Heart right ventricle (tissue), 16 donors: Measurements from ENCODE around the gene KLHL25. TPM values are rescaled to one million over a fixed set of nuclear protein-coding genes. Genes with fewer than 3 reads are reported as not detected.

Experiments
- ATAC-seq, 8 donors: fragments of 200-7000 bp; cut with Tn5 transposase; one replicate each; pipeline ENCODE4 v1.9.1; 2020; ENCODE audit warnings: mild to moderate bottlenecking in 8 of 8, moderate library complexity in 8 of 8, moderate number of reproducible peaks in 1 of 8
- DNase-seq, 2 donors: peaks; one replicate each; pipeline ENCODE4 v3.0.0-alpha.2; 2020
- H3K27ac ChIP-seq, 10 donors: fragments of 200-600 bp; sonication (generic) in 2 of 10; one replicate each; pipeline versions ENCODE4 v1.5.0 to v1.8.0; 2020 to 2022; ENCODE audit warnings: mild to moderate bottlenecking in 3 of 10
- H3K27me3 ChIP-seq, 7 donors: fragments of 200-600 bp; one replicate each; pipeline ENCODE4 v1.8.0; 2021 to 2022; ENCODE audit warnings: mild to moderate bottlenecking in 2 of 7
- H3K36me3 ChIP-seq, 9 donors: fragments of 200-600 bp; sonication (generic) in 1 of 9; one replicate each; pipeline versions ENCODE4 v1.5.0 to v1.8.0; 2020 to 2022; ENCODE audit warnings: mild to moderate bottlenecking in 2 of 9
- H3K4me1 ChIP-seq, 9 donors: fragments of 200-600 bp; sonication (generic) in 1 of 9; one replicate each; pipeline versions ENCODE4 v1.5.0 to v1.8.0; 2020 to 2022; ENCODE audit warnings: mild to moderate bottlenecking in 4 of 9
- H3K4me3 ChIP-seq, 10 donors: fragments of 200-600 bp; sonication (generic) in 2 of 10; one replicate each; pipeline versions ENCODE4 v1.5.0 to v1.8.0; 2020 to 2022; ENCODE audit warnings: mild to moderate bottlenecking in 7 of 10, moderate library complexity in 2 of 10
- H3K9me3 ChIP-seq, 11 donors: fragments of 200-600 bp in 10 of 11; sonication (generic) in 2 of 11; one replicate each; pipeline versions ENCODE4 v1.5.0 to v1.8.0; 2013 to 2022; ENCODE audit warnings: mild to moderate bottlenecking in 2 of 11, control low read depth in 1 of 11, moderate library complexity in 1 of 11
- CTCF ChIP-seq, 9 donors: fragments of 200-600 bp; sonication (generic) in 2 of 9; IDR thresholded peaks; one replicate each; pipeline versions ENCODE4 v1.5.0 to v1.8.0; 2021 to 2022; ENCODE audit warnings: antibody characterized with exemption in 9 of 9, mild to moderate bottlenecking in 5 of 9, moderate library complexity in 1 of 9
- WGBS, 2 donors: extraction: QIAGEN DNeasy Blood & Tissue Kit; methylation state at CpG; one replicate each; pipeline ENCODE4 v1.1.7; 2013; ENCODE audit warnings: inconsistent platforms in 1 of 2; 5-methylcytosine and 5-hydroxymethylcytosine counted together
- intact Hi-C, 10 donors: fragments of 100-400 bp; cut with DNase I; formaldehyde crosslinking; loops; one replicate each; pipeline versions ENCODE4 v1.11.1 to v1.14.2; 2022
- polyA plus RNA-seq, 2 donors: library from polyadenylated mRNA; stranded (reverse); fragments of 200-250 nt; gene quantifications; one replicate each; pipeline ENCODE4 v1.2.3, GENCODE V29; 2013
- total RNA-seq, 10 donors: library from RNA; stranded (reverse); fragmentation: NEBNext Ultra II Directional in 3 of 10; extraction: Animal tissue kit (Norgen Biotek cat#: 25700) in 3 of 10; gene quantifications; one replicate each; pipeline versions ENCODE4 v1.2.1 to v1.2.4, GENCODE V29; 2021 to 2023
- donor health status: Arrhythmogenic right ventricular cardiomyopathy.
- donor health status: ischemic (EF 13 %, LVEDD 7.1; RV severe dilation, severe dysfunction).
- donor health status: healthy with polysubstance abuse.
- donor health status: DM: no; HTN: yes; CAD: no.
- donor health status: DM: no; HTN: no; CAD: no.
- donor health status: ischemic (EF 25% LVEDD 6.9; RV normal size, moderate dysfunction).
- donor health status: ischemic (EF 25% LVEDD 5.7; RV mildly dilated, moderate dysfunction).
- donor health status: healthy.
- donor health status: DM: yes; HTN: yes; CAD: no.
- donor health status: Ischemic cardiomyopathy.
- donor health status: ischemic (EF 35%, LVEDD 5.7; RV mildly dilated, moderate dysfunction).
- donor health status: nonischemic (EF 11% LVEDD 7.7; RV severe dilation, severe dysfunction).
- donor health status: DM: yes; HTN: yes; CAD: no.
- donor health status: PGD.
- donor health status: ischemic (EF 29% LVEDD 5.4; RV normal size, mild dysfunction).
- donor health status: nonischemic (EF 23%, LVEDD 6.1; RV moderate dilation, normal function).

The KLHL25 gene
- total and polyA plus RNA-seq, 12 donors, result 1.9 to 9.2 (median 3.2) TPM

- Histone ChIP-seq H3K9me3 (no peaks in the 10 kb centered on the region), H3K4me1 (peaks cover 0 to 36% (median 24%) of the 10 kb centered on the region in 9 donors), H3K36me3 (no peaks in the 10 kb centered on the region), H3K27me3 (peaks cover 0 to 9% (median 0%) of the 10 kb centered on the region in 7 donors), H3K27ac (no peak overlapping the region), H3K4me3 (no peak overlapping the region)
- 98 to 100% methylated on average over 4 of the region's 4 CpGs for WGBS, 2 donors
- ATAC-seq (no peak), DNase-seq (no peak)
- TF ChIP-seq CTCF (IDR thresholded peaks at IDR 0.05), result no peak
- intact Hi-C loops, result loop anchor here in 2 of 10 donors (5.0 to 10.0 kb wide), 2 partner anchors 40 to 57 kb away; no protein-coding TSS in a partner anchor
These were observed 2.5 kb downstream of the KLHL25 start for GRCh38 chr15:85792102-85792731.

DNA sequence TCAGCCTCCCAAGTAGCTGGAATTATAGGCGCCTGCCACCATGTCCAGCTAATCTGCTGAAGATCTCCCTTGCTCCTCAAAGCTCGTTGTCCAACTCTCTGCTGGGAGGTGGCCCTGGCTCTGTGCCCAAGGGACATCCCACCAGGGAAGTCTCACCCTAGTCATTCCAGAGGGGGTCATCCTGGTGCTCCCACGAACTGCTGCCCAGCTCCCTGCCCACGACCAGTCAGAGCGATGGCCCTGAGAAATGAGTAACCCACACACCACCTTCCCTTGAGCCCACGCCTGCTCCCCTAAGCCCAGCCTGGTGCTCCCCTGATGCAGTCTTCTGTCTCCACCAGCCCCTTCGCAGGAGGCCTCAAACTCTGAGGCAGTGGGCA, 5.2 kb downstream of the KLHL25 start:
- H3K4me1 ChIP-seq, result peaks cover 9 to 48% (median 39%) of the 10 kb centered on the region in 9 donors
- no peaks in the 10 kb centered on the region for H3K9me3 ChIP-seq
- H3K36me3 ChIP-seq, result no peaks in the 10 kb centered on the region
- ATAC-seq (no peak), DNase-seq (no peak)
- H3K4me3 ChIP-seq, result no peak overlapping the region
- TF ChIP-seq CTCF (IDR thresholded peaks at IDR 0.05), result no peak
- no peak overlapping the region for H3K27ac ChIP-seq
- 88 to 89% methylated on average over 7 of the region's 7 CpGs for WGBS, 2 donors
- H3K27me3 ChIP-seq, result peaks cover 0 to 9% (median 0%) of the 10 kb centered on the region in 7 donors
- intact Hi-C loops, result loop anchor here in 1 of 10 donors (5.0 kb wide), 1 partner anchor 37 kb away; no protein-coding TSS in a partner anchor

DNA sequence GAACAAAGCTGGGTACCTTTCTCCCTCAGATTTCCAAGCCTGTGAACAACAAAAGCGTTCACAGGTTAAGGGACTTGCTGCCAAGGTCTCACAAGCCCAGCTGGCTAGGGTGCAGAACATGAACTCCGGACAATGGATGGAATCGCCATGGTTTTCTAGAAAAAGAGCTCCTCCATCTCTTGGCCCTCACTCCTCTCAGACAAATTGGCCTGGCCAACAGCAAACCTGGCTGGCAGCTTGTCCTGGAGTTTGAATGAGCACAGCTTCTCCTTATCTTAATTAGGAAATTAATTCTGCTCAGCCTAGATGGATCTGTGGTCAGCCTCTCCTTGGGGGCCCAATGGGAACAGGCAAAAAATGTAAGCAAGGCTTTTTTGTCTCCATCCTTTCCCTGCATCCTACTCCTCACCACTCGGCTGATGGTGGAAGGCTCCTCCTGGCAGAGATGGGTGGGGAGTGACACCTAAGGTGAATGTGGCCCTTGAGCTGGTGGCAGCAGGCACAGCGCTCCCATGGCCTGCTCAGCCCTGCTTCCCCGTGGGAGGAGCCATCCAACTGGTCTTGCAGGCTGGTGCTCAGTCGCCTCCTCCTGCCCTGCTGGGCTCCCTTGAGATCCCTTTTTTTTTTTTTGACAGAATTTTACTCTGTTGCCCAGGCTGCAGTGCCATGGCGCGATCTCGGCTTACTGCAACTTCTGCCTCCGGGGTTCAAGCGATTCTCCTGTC, 5.8 kb downstream of the KLHL25 start:
- DNase-seq (no peak), ATAC-seq (no peak)
- peaks cover 9 to 46% (median 38%) of the 10 kb centered on the region in 9 donors for H3K4me1 ChIP-seq
- H3K36me3 ChIP-seq, result no peaks in the 10 kb centered on the region
- intact Hi-C loops, result loop anchor here in 1 of 10 donors (5.0 kb wide), 1 partner anchor 37 kb away; no protein-coding TSS in a partner anchor
- no peaks in the 10 kb centered on the region for H3K9me3 ChIP-seq
- no peak for TF ChIP-seq CTCF (IDR thresholded peaks at IDR 0.05)
- H3K27me3 ChIP-seq, result peaks cover 0 to 4% (median 0%) of the 10 kb centered on the region in 7 donors
- 88 to 93% methylated on average over 12 of the region's 12 CpGs for WGBS, 2 donors
- no peak overlapping the region for H3K4me3 ChIP-seq
- no peak overlapping the region for H3K27ac ChIP-seq

DNA sequence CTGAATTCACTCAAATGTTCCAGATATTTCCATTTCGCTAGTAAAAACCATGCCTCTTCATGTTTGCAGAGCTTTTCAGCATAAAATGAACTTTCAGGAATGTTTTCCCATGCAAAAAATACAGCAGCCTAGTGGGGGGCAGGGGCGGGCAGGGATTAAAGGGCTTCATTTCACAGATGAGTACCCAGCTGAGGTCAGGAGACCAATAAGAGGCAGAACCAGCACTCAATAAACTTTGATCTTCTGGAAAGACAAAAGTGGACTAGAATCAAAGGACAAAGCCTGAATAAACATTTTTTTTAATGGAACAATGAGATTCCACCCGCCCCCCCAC, 8.0 kb downstream of the KLHL25 start:
- H3K4me3 ChIP-seq, result no peak overlapping the region
- intact Hi-C loops, result loop anchor here in 1 of 10 donors (5.0 kb wide), 1 partner anchor 34 kb away; no protein-coding TSS in a partner anchor
- no peaks in the 10 kb centered on the region for H3K27me3 ChIP-seq
- H3K9me3 ChIP-seq, result no peaks in the 10 kb centered on the region
- DNase-seq (no peak), ATAC-seq (no peak)
- WGBS, 2 donors, result 88 to 90% methylated on average over 3 of the region's 3 CpGs
- no peak for TF ChIP-seq CTCF (IDR thresholded peaks at IDR 0.05)
- H3K4me1 ChIP-seq, result peaks cover 9 to 29% (median 23%) of the 10 kb centered on the region in 9 donors
- peak overlapping the region in 5 of 10 donors; percentile 1 to 47 (median 38) for H3K27ac ChIP-seq
- H3K36me3 ChIP-seq, result no peaks in the 10 kb centered on the region
